CD14-positive monocyte (primary cell): ENCODE data around the gene PABPC1L. TPM values are rescaled to one million over a fixed set of nuclear protein-coding genes. Genes with fewer than 3 reads are reported as not detected.

ENCODE experiments used
- DNase-seq, 3 donors: peaks; one replicate each; pipeline ENCODE4 v3.0.0-alpha.2; 2011 to 2022
- H2AFZ ChIP-seq: 2 replicates; pipeline ENCODE4 v1.6.0; 2012; ENCODE audit warnings: mild to moderate bottlenecking, low read depth, low read length, inconsistent platforms; ENCODE audit not compliant: insufficient read depth, poor library complexity, severe bottlenecking
- H3K27ac ChIP-seq, 2 donors: 1 replicate in 1 of 2; 2 replicates in 1 of 2; pipeline ENCODE4 v1.5.1; 2012 to 2013; ENCODE audit warnings: low read length in 2 of 2, control low read depth in 1 of 2, inconsistent platforms in 1 of 2, low read depth in 1 of 2, mild to moderate bottlenecking in 1 of 2
- H3K27me3 ChIP-seq, 2 donors: one replicate each; pipeline versions ENCODE4 v1.6.0 to v1.6.1; 2011 to 2013; ENCODE audit warnings: low read length in 2 of 2; ENCODE audit not compliant: control insufficient read depth in 2 of 2, insufficient read depth in 2 of 2
- H3K36me3 ChIP-seq, 2 donors: replicated peaks in 1 of 2; 1 replicate in 1 of 2; 2 replicates in 1 of 2; pipeline versions ENCODE4 v1.5.1 to v1.6.1; 2012 to 2013; ENCODE audit warnings: low read length in 2 of 2, control low read depth in 1 of 2, inconsistent platforms in 1 of 2, mild to moderate bottlenecking in 1 of 2; ENCODE audit not compliant: insufficient read depth in 2 of 2, control insufficient read depth in 1 of 2
- H3K4me1 ChIP-seq, 2 donors: 1 replicate in 1 of 2; 2 replicates in 1 of 2; pipeline versions ENCODE4 v1.5.1 to v1.6.1; 2012 to 2013; ENCODE audit warnings: low read length in 2 of 2, control low read depth in 1 of 2, inconsistent platforms in 1 of 2, mild to moderate bottlenecking in 1 of 2, moderate library complexity in 1 of 2; ENCODE audit not compliant: insufficient read depth in 2 of 2, control insufficient read depth in 1 of 2
- H3K4me2 ChIP-seq: replicated peaks from 2 replicates; pipeline ENCODE3; 2012; ENCODE audit warnings: low read length, moderate library complexity, mild to moderate bottlenecking; ENCODE audit not compliant: poor library complexity, severe bottlenecking; ENCODE audit errors: extremely low read depth
- H3K4me3 ChIP-seq, 3 experiments: fragments of 200-600 bp in 1 of 3; sonication (generic) in 1 of 3; replicated peaks in 1 of 3; 1 replicate in 2 of 3; 2 replicates in 1 of 3; pipeline ENCODE4 v1.5.1; 2011 to 2013; ENCODE audit warnings: low read length in 3 of 3, mild to moderate bottlenecking in 3 of 3, control low read depth in 2 of 3, low read depth in 2 of 3, inconsistent platforms in 1 of 3, moderate library complexity in 1 of 3
- H3K79me2 ChIP-seq: 2 replicates; pipeline ENCODE4 v1.6.0; 2012; ENCODE audit warnings: mild to moderate bottlenecking, control low read depth, inconsistent platforms, low read length, moderate library complexity; ENCODE audit not compliant: insufficient read depth
- H3K9ac ChIP-seq: 2 replicates; pipeline ENCODE4 v1.6.0; 2017; ENCODE audit warnings: low read length, mild to moderate bottlenecking; ENCODE audit not compliant: insufficient read depth, poor library complexity, severe bottlenecking
- H3K9me3 ChIP-seq, 2 donors: replicated peaks in 1 of 2; 1 replicate in 1 of 2; 2 replicates in 1 of 2; pipeline versions ENCODE4 v1.5.1 to v1.6.1; 2012 to 2013; ENCODE audit warnings: low read length in 2 of 2, control low read depth in 1 of 2; ENCODE audit not compliant: control insufficient read depth in 1 of 2, insufficient read depth in 1 of 2
- H4K20me1 ChIP-seq: 2 replicates; pipeline ENCODE4 v1.6.0; 2012; ENCODE audit warnings: mild to moderate bottlenecking, low read length, control low read depth, moderate library complexity; ENCODE audit not compliant: insufficient read depth
- H3K27ac Mint-ChIP-seq, 7 donors: one replicate each; pipeline ENCODE4 v1.8.0; 2020; ENCODE audit warnings: mild to moderate bottlenecking in 7 of 7, mixed read lengths in 7 of 7, moderate library complexity in 6 of 7, inconsistent platforms in 2 of 7
- H3K27me3 Mint-ChIP-seq, 3 donors: one replicate each; pipeline ENCODE4 v1.8.0; 2021 to 2022; ENCODE audit warnings: low read depth in 3 of 3, mild to moderate bottlenecking in 3 of 3, mixed read lengths in 3 of 3, moderate library complexity in 3 of 3, inconsistent platforms in 1 of 3
- H3K36me3 Mint-ChIP-seq, 2 donors: one replicate each; pipeline ENCODE4 v1.8.0; 2020; ENCODE audit warnings: mixed read lengths in 2 of 2, inconsistent platforms in 1 of 2, mild to moderate bottlenecking in 1 of 2
- H3K4me1 Mint-ChIP-seq: one replicate; pipeline ENCODE4 v1.8.0; 2020; ENCODE audit warnings: mild to moderate bottlenecking, mixed read lengths
- H3K4me3 Mint-ChIP-seq, 2 donors: one replicate each; pipeline ENCODE4 v1.8.0; 2020; ENCODE audit warnings: mild to moderate bottlenecking in 2 of 2, mixed read lengths in 2 of 2, moderate library complexity in 1 of 2
- H3K9me3 Mint-ChIP-seq, 7 donors: one replicate each; pipeline ENCODE4 v1.8.0; 2020 to 2022; ENCODE audit warnings: mixed read lengths in 7 of 7, mild to moderate bottlenecking in 6 of 7, moderate library complexity in 6 of 7, inconsistent platforms in 2 of 7
- CTCF ChIP-seq: fragments of 200-600 bp; IDR thresholded peaks from one replicate; pipeline ENCODE4 v1.8.0; 2022; ENCODE audit warnings: antibody characterized with exemption, mild to moderate bottlenecking
- WGBS: methylation state at CpG from one replicate; pipeline ENCODE4 v1.1.5; 2013; ENCODE audit warnings: missing lambda C conversion rate; ENCODE audit not compliant: insufficient coverage; 5-methylcytosine and 5-hydroxymethylcytosine counted together
- intact Hi-C, 2 donors: fragments of 100-400 bp; cut with micrococcal nuclease; formaldehyde crosslinking; loops; one replicate each; pipeline versions ENCODE4 v1.15.0 to v1.15.1; 2023
- polyA plus RNA-seq, 3 donors: library from polyadenylated mRNA; depleted of rRNA in 1 of 3; unstranded in 2 of 3; stranded (reverse) in 1 of 3; fragments of 300-500 nt in 2 of 3; fragments of >200 nt in 1 of 3; fragmentation: Illumina TruSeq in 2 of 3; gene quantifications; 1 replicate in 2 of 3; 2 replicates in 1 of 3; pipeline ENCODE4 v1.2.3, GENCODE V29; 2012 to 2021

PABPC1L gene
- polyA plus RNA-seq, 3 donors = 0.21 to 69.1 TPM; not detected in 1

GRCh38 chr20:44908987-44909871 lies 631 bp upstream of the PABPC1L start:
- H3K27ac Mint-ChIP-seq = peak overlapping the region in 6 of 7 donors; percentile 24 to 81 (median 50)
- Histone ChIP-seq H4K20me1 (peaks cover 57% of the 10 kb centered on the region), H3K4me1 (peaks cover 19 to 24% of the 10 kb centered on the region in 2 donors), H3K9ac (peak overlapping the region; percentile 54), H3K4me2 (peak overlapping the region; percentile 84), H3K4me3 (peak overlapping the region; percentile 36 to 79 (median 41)), H3K36me3 (peaks cover 38 to 47% of the 10 kb centered on the region in 2 donors), H3K27me3 (no peaks in the 10 kb centered on the region), H3K27ac (peak overlapping the region in 1 of 2 donors; percentile 59), H2AFZ (peak overlapping the region; percentile 63), H3K79me2 (peaks cover 14% of the 10 kb centered on the region), H3K9me3 (no peaks in the 10 kb centered on the region)
- 14% methylated on average over 9 of the region's 14 CpGs for WGBS
- DNase-seq = no peak
- peaks cover 53 to 57% of the 10 kb centered on the region in 2 donors for H3K36me3 Mint-ChIP-seq
- peaks cover 30% of the 10 kb centered on the region for H3K4me1 Mint-ChIP-seq
- H3K9me3 Mint-ChIP-seq = no peaks in the 10 kb centered on the region
- H3K4me3 Mint-ChIP-seq = peak overlapping the region; percentile 89 to 93
- no peaks in the 10 kb centered on the region for H3K27me3 Mint-ChIP-seq
- intact Hi-C loops = no loop called here
- TF ChIP-seq CTCF = no peak

- H3K9me3 Mint-ChIP-seq = no peaks in the 10 kb centered on the region
- Histone ChIP-seq H3K9me3 (no peaks in the 10 kb centered on the region), H3K4me2 (peak overlapping the region; percentile 84), H3K4me3 (peak overlapping the region in 2 of 3 experiments; percentile 36 to 79), H3K36me3 (peaks cover 23 to 32% of the 10 kb centered on the region in 2 donors), H3K27me3 (no peaks in the 10 kb centered on the region), H3K79me2 (peaks cover 2% of the 10 kb centered on the region), H3K27ac (peak overlapping the region in 1 of 2 donors; percentile 59), H4K20me1 (peaks cover 42% of the 10 kb centered on the region), H3K9ac (peak overlapping the region; percentile 54), H3K4me1 (peaks cover 19 to 24% of the 10 kb centered on the region in 2 donors), H2AFZ (peak overlapping the region; percentile 63)
- 80% methylated on average over 3 of the region's 17 CpGs for WGBS
- peaks cover 30% of the 10 kb centered on the region for H3K4me1 Mint-ChIP-seq
- intact Hi-C loops = no loop called here
- H3K4me3 Mint-ChIP-seq = peak overlapping the region; percentile 89 to 93
- H3K36me3 Mint-ChIP-seq = peaks cover 42% of the 10 kb centered on the region in 2 donors
- H3K27me3 Mint-ChIP-seq = no peaks in the 10 kb centered on the region
- TF ChIP-seq CTCF = no peak
- H3K27ac Mint-ChIP-seq = peak overlapping the region in 1 of 7 donors; percentile 54
- DNase-seq = no peak
Observed at GRCh38 chr20:44910690-44911262, 916 bp downstream of the PABPC1L start.
